WTC11 (cell line): ENCODE data around the gene SLC15A2. TPM values are rescaled to one million over a fixed set of nuclear protein-coding genes. Genes with fewer than 3 reads are reported as not detected.

Experiments
- ATAC-seq: fragments of 200-7000 bp; cut with Tn5 transposase; 2 replicates; pipeline ENCODE4 v1.10.0; 2021; ENCODE audit warnings: mild to moderate bottlenecking, moderate library complexity
- CTCF ChIA-PET: fragments of 300-600 bp; sonication (Branson Sonifier 250); formaldehyde crosslinking; loops from one replicate; lab custom pipeline; 2021; ENCODE audit warnings: antibody characterized with exemption; lab: Charles Lee
- POLR2A ChIA-PET: fragments of 350-600 bp; sonication (Branson Sonifier 250); formaldehyde crosslinking; loops from one replicate; lab custom pipeline; 2021; ENCODE audit warnings: antibody characterized with exemption; lab: Charles Lee
- DNase-seq: peaks from one replicate; pipeline ENCODE4 v3.0.0; 2021; ENCODE audit warnings: low spot score
- H3K27ac Mint-ChIP-seq: 2 replicates; pipeline ENCODE4 v1.8.0; 2021; ENCODE audit warnings: mixed read lengths
- H3K27me3 Mint-ChIP-seq: 2 replicates; pipeline ENCODE4 v1.8.0; 2021; ENCODE audit warnings: low read depth, mild to moderate bottlenecking, moderate library complexity, mixed read lengths
- H3K36me3 Mint-ChIP-seq: 2 replicates; pipeline ENCODE4 v1.8.0; 2021; ENCODE audit warnings: mixed read lengths
- H3K4me1 Mint-ChIP-seq: 2 replicates; pipeline ENCODE4 v1.8.0; 2022; ENCODE audit warnings: mixed read lengths
- H3K4me3 Mint-ChIP-seq: 2 replicates; pipeline ENCODE4 v1.8.0; 2021; ENCODE audit warnings: mild to moderate bottlenecking, moderate library complexity, mixed read lengths
- H3K9me3 Mint-ChIP-seq: 2 replicates; pipeline ENCODE4 v1.8.0; 2021; ENCODE audit warnings: mixed read lengths
- ARID4B ChIP-seq: sonication (generic); formaldehyde crosslinking; IDR thresholded peaks from 2 replicates; pipeline ENCODE4 v1.8.0; 2023; ENCODE audit warnings: missing genetic modification reagents, mild to moderate bottlenecking, borderline replicate concordance
- ATF2 ChIP-seq: sonication (generic); formaldehyde crosslinking; IDR thresholded peaks from 2 replicates; pipeline ENCODE4 v1.8.1; 2022; ENCODE audit warnings: low read depth, missing genetic modification reagents, borderline replicate concordance
- CBFB ChIP-seq: sonication (generic); formaldehyde crosslinking; IDR thresholded peaks from 2 replicates; pipeline ENCODE4 v1.8.1; 2022; ENCODE audit warnings: mild to moderate bottlenecking, low read depth, missing genetic modification reagents
- CREM ChIP-seq: sonication (generic); formaldehyde crosslinking; IDR thresholded peaks from 2 replicates; pipeline ENCODE4 v1.8.1; 2022; ENCODE audit warnings: mild to moderate bottlenecking, missing genetic modification reagents, moderate library complexity
- EMX1 ChIP-seq: fragments of 250-450 bp; sonication (Bioruptor Pico); IDR thresholded peaks from 2 replicates; pipeline ENCODE4 v1.8.0; 2021; ENCODE audit warnings: mild to moderate bottlenecking
- ETV6 ChIP-seq: sonication (generic); formaldehyde crosslinking; IDR thresholded peaks from 2 replicates; pipeline ENCODE4 v1.8.1; 2022; ENCODE audit warnings: mild to moderate bottlenecking, missing genetic modification reagents
- FOXP1 ChIP-seq: sonication (generic); formaldehyde crosslinking; IDR thresholded peaks from 2 replicates; pipeline ENCODE4 v1.8.0; 2022; ENCODE audit warnings: missing genetic modification reagents, mild to moderate bottlenecking, moderate library complexity, borderline replicate concordance
- GABPB1 ChIP-seq: sonication (generic); formaldehyde crosslinking; IDR thresholded peaks from 2 replicates; pipeline ENCODE4 v1.8.1; 2023; ENCODE audit warnings: mild to moderate bottlenecking, missing genetic modification reagents
- GTF2I ChIP-seq: fragments of 250-450 bp; sonication (Bioruptor Pico); conservative IDR thresholded peaks from 2 replicates; pipeline ENCODE4 v1.4.0; 2021; ENCODE audit warnings: mild to moderate bottlenecking
- HMGA2 ChIP-seq: fragments of 250-450 bp; sonication (Bioruptor Pico); IDR thresholded peaks from 2 replicates; pipeline ENCODE4 v1.4.0; 2021; ENCODE audit warnings: mild to moderate bottlenecking, moderate library complexity
- HMGXB4 ChIP-seq: sonication (generic); formaldehyde crosslinking; IDR thresholded peaks from 2 replicates; pipeline ENCODE4 v1.8.1; 2023; ENCODE audit warnings: mild to moderate bottlenecking, moderate library complexity, missing genetic modification reagents
- NFATC4 ChIP-seq: fragments of 250-450 bp; sonication (Bioruptor Pico); IDR thresholded peaks from 2 replicates; pipeline ENCODE4 v1.9.0; 2021; ENCODE audit warnings: mild to moderate bottlenecking
- NFE2L1 ChIP-seq: sonication (generic); formaldehyde crosslinking; IDR thresholded peaks from 2 replicates; pipeline ENCODE4 v1.8.1; 2023; ENCODE audit warnings: missing genetic modification reagents
- NR1H2 ChIP-seq: sonication (generic); formaldehyde crosslinking; IDR thresholded peaks from 2 replicates; pipeline ENCODE4 v1.9.0; 2021; ENCODE audit warnings: mild to moderate bottlenecking, moderate library complexity, missing genetic modification reagents
- OVOL2 ChIP-seq: fragments of 250-450 bp; sonication (Bioruptor Pico); IDR thresholded peaks from 2 replicates; pipeline ENCODE4 v1.9.0; 2021; ENCODE audit warnings: mild to moderate bottlenecking, borderline replicate concordance
- PRRX2 ChIP-seq: fragments of 250-450 bp; sonication (Bioruptor Pico); IDR thresholded peaks from 2 replicates; pipeline ENCODE4 v1.8.0; 2021; ENCODE audit warnings: mild to moderate bottlenecking
- RORB ChIP-seq: fragments of 250-450 bp; sonication (Bioruptor Pico); IDR thresholded peaks from 2 replicates; pipeline ENCODE4 v1.9.0; 2021; ENCODE audit warnings: mild to moderate bottlenecking
- SP1 ChIP-seq: sonication (generic); formaldehyde crosslinking; conservative IDR thresholded peaks from 2 replicates; pipeline ENCODE4 v1.8.1; 2022; ENCODE audit warnings: missing genetic modification reagents
- TEAD1 ChIP-seq: sonication (generic); formaldehyde crosslinking; IDR thresholded peaks from 2 replicates; pipeline ENCODE4 v1.8.0; 2022; ENCODE audit warnings: mild to moderate bottlenecking, missing genetic modification reagents
- ZNF121 ChIP-seq: sonication (generic); formaldehyde crosslinking; IDR thresholded peaks from 2 replicates; pipeline ENCODE4 v1.8.0; 2023; ENCODE audit warnings: missing genetic modification reagents
- ZNF671 ChIP-seq: fragments of 250-450 bp; sonication (Bioruptor Pico); IDR thresholded peaks from 2 replicates; pipeline ENCODE4 v1.8.0; 2021; ENCODE audit warnings: mild to moderate bottlenecking
- total RNA-seq: library from RNA; stranded (reverse); gene quantifications from 3 replicates; pipeline ENCODE4 v1.2.3, GENCODE V29; 2021
- TF ChIP-seq, protein P1 (sequence below): fragments of 250-450 bp; sonication (Bioruptor Pico); conservative IDR thresholded peaks from 2 replicates; pipeline ENCODE4 v1.9.0; 2021; ENCODE audit warnings: mild to moderate bottlenecking
- TF ChIP-seq, protein P2 (sequence below): fragments of 250-450 bp; sonication (Bioruptor Pico); IDR thresholded peaks from 2 replicates; pipeline ENCODE4 v2.1.2; 2022; ENCODE audit warnings: mild to moderate bottlenecking, moderate library complexity
- TF ChIP-seq, protein P3 (sequence below): fragments of 200-600 bp; IDR thresholded peaks from 2 replicates; pipeline ENCODE4 v1.8.0; 2022; ENCODE audit warnings: antibody characterized with exemption

The SLC15A2 gene
- total RNA-seq, 1 experiment from 2014 or later, result 2.4 TPM

DNA sequence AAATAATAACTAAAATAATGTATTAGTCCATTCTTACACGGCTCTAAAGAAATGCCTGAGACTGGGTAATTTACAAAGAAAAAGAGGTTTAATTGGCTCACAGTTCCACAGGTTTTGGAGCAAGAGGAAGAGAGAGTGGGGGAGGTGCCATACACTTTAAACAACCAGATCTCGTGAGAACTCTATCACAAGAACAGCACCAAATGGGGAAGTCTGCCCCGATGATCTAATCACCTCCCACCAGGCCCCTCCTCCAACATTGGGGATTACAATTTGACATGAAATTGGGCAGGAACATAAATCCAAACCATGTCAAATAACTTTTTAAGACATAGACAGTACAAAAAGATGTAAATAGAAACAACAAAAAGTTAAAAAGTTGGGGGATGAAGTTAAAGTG is 64.6 kb downstream of the SLC15A2 start:
- H3K9me3 Mint-ChIP-seq, result peaks cover 31% of the 10 kb centered on the region
- DNase-seq, result no peak
- no peaks in the 10 kb centered on the region for H3K27me3 Mint-ChIP-seq
- ChIA-PET CTCF (interaction anchor here (1.0 kb wide), 1 partner anchor 37 kb away, joined by 5 read pairs; no protein-coding TSS in a partner anchor), POLR2A (no interaction called here)
- no peak overlapping the region for H3K4me3 Mint-ChIP-seq
- no peak for ATAC-seq
- peaks cover 29% of the 10 kb centered on the region for H3K4me1 Mint-ChIP-seq
- H3K36me3 Mint-ChIP-seq, result no peaks in the 10 kb centered on the region
- TF ChIP-seq RORB (no peak), GTF2I (no peak), PRRX2 (CRISPR knock-in tag) (no peak), SP1 (no peak), HMGA2 (CRISPR knock-in tag) (no peak), ARID4B (CRISPR knock-in tag) (no peak), ATF2 (CRISPR knock-in tag) (no peak), NFATC4 (CRISPR knock-in tag) (no peak), CREM (CRISPR knock-in tag) (no peak), HMGXB4 (CRISPR knock-in tag) (no peak), FOXP1 (CRISPR knock-in tag) (no peak)
- TF ChIP-seq, protein P1, sequence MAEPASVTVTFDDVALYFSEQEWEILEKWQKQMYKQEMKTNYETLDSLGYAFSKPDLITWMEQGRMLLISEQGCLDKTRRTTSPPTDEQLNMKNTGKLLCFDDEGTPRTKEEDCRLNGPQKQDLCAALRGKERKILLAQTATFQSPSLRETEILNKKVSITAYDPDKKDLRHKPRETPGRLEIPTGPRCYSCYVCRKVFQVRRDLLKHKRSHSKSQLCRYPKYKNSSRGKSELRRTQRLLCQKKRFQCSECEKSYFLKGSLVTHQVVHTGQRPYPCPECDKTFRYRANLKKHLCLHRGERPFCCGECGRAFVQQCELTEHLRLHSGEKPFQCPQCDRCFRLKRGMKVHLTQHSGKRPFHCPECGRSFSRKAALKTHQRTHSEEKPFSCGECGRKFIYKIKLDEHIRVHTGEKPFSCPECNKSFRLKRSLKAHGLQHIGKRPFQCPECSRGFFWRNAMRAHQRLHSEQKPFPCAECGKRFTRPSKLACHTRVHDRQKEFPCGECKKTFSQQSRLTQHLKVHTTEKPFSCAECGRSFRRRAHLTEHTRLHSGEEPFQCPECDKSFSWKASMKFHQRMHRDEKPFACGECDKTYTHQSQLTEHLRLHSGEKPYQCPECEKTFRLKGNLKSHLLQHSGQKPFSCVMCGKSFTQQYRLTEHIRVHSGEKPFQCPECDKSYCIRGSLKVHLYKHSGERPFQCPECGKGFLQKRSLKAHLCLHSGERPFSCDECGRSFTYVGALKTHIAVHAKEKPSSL, result no peak
- H3K27ac Mint-ChIP-seq, result no peak overlapping the region

- H3K27me3 Mint-ChIP-seq, result no peaks in the 10 kb centered on the region
- POLR2A ChIA-PET, result no interaction called here
- peaks cover 24% of the 10 kb centered on the region for H3K4me1 Mint-ChIP-seq
- no peak overlapping the region for H3K27ac Mint-ChIP-seq
- TF ChIP-seq OVOL2 (no peak), TEAD1 (CRISPR knock-in tag) (no peak), GABPB1 (CRISPR knock-in tag) (no peak), NFE2L1 (CRISPR knock-in tag) (no peak), CBFB (CRISPR knock-in tag) (no peak), ZNF121 (no peak), ETV6 (no peak), ZNF671 (CRISPR knock-in tag) (no peak), NR1H2 (CRISPR knock-in tag) (no peak), EMX1 (CRISPR knock-in tag) (no peak)
- TF ChIP-seq, protein P2, sequence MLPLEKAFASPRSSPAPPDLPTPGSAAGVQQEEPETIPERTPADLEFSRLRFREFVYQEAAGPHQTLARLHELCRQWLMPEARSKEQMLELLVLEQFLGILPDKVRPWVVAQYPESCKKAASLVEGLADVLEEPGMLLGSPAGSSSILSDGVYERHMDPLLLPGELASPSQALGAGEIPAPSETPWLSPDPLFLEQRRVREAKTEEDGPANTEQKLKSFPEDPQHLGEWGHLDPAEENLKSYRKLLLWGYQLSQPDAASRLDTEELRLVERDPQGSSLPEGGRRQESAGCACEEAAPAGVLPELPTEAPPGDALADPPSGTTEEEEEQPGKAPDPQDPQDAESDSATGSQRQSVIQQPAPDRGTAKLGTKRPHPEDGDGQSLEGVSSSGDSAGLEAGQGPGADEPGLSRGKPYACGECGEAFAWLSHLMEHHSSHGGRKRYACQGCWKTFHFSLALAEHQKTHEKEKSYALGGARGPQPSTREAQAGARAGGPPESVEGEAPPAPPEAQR, result no peak
- TF ChIP-seq, protein P3, sequence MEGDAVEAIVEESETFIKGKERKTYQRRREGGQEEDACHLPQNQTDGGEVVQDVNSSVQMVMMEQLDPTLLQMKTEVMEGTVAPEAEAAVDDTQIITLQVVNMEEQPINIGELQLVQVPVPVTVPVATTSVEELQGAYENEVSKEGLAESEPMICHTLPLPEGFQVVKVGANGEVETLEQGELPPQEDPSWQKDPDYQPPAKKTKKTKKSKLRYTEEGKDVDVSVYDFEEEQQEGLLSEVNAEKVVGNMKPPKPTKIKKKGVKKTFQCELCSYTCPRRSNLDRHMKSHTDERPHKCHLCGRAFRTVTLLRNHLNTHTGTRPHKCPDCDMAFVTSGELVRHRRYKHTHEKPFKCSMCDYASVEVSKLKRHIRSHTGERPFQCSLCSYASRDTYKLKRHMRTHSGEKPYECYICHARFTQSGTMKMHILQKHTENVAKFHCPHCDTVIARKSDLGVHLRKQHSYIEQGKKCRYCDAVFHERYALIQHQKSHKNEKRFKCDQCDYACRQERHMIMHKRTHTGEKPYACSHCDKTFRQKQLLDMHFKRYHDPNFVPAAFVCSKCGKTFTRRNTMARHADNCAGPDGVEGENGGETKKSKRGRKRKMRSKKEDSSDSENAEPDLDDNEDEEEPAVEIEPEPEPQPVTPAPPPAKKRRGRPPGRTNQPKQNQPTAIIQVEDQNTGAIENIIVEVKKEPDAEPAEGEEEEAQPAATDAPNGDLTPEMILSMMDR, result no peak
- no peaks in the 10 kb centered on the region for H3K36me3 Mint-ChIP-seq
- DNase-seq (no peak), ATAC-seq (no peak)
- peaks cover 43% of the 10 kb centered on the region for H3K9me3 Mint-ChIP-seq
- CTCF ChIA-PET, result no interaction called here
- no peak overlapping the region for H3K4me3 Mint-ChIP-seq
Measured at GRCh38 chr3:121961283-121961682, 67.1 kb downstream of the SLC15A2 start.
